Stimulated activated CD4-positive, alpha-beta T cell treated with anti-CD3 and anti-CD28 coated beads, Interleukin-1b, Interleukin-23, amount 100 ng/mL, for 1 hour (primary cell): ENCODE results near the gene GSK3B.

ENCODE experiments used
- DNase-seq, 2 donors: peaks; one replicate each; pipeline ENCODE4 v3.0.0-alpha.2; 2020; ENCODE audit warnings: low read depth in 2 of 2

The GSK3B gene

GRCh38 chr3:119883461-119884160 is 210.6 kb downstream of the GSK3B start:
- no peak for DNase-seq

DNA sequence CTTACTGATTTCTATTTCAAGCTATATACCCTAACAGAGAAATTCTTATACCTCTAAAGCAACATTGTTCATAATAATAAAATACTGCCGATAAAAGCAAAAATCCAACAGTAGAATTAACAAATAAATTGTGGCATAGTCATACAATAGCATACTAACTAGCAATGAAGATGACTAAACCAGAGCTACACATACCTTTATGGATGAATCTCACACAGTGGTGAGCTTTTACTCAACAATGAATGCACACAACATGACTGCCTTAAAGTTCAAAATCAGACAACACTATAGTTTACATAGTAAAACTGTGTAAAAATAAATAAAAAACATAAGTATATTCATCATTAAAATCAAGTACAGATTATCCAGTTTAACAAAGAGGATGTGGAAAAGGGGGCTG is 213.3 kb downstream of the GSK3B start:
- DNase-seq, result no peak

GRCh38 chr3:119873646-119874045 is 220.6 kb downstream of the GSK3B start:
- no peak for DNase-seq

DNA sequence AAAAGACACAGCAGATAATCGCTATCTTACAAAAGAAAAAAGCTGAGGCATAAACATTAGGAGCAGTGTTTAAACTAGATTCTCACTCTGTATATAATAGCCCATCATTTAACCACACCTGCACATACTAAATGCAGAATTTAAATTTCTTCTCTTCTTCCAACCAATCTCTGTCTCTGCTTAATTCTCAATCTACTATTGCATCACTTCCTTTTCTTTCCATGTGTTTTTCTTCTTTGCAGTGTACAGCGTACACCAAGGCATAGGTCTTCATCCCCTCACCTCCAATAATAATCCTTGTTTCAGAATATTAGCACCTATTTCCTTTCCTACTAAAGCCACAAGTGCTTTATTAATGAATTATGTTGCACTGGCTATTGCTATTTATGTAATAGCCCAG is 221.5 kb downstream of the GSK3B start:
- DNase-seq, result no peak

DNA sequence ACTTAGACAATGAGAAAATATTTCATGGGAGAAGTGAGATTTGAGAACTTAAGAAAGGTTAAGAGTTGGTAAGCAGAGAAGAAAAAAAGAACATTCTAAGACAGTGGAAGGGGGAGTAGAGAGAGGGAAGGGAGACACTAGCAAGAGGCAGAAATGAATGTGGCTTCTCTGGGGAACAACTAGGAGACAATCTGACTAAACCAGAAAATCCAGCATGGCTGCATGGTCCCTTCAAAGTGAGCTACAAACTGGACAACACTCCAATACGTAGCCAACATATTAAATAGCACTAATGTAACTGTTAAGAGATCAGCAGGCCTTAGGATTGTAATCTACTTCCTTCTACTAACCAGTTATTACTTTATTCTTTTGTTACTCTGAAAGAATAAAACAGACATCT is 222.7 kb downstream of the GSK3B start:
- no peak for DNase-seq

- no peak for DNase-seq
These were observed 223.7 kb downstream of the GSK3B start for GRCh38 chr3:119870512-119870911.

- DNase-seq, result no peak
These were observed 229.8 kb downstream of the GSK3B start for GRCh38 chr3:119864476-119864875.

DNA sequence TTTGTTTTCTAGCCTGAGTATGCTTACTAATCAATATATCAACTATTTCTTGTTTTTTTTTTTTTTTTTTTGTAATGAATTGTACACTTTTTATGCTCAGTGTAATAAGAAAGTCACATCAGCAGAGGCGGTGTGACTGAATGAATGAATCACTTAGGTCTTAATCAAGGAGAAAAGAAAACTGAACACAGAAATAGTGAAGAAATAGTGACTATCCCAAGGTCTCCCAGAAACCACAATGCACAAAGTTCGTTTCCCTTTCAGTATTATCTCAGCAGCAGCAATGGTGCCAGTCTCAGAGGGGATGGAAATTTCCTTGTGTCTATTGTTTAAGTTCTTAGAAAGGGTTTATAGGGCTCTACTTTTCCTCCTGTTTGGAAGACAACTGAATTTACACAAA is 231.6 kb downstream of the GSK3B start:
- DNase-seq, result no peak

- no peak for DNase-seq
These were observed 232.6 kb downstream of the GSK3B start for GRCh38 chr3:119861681-119862080.

DNA sequence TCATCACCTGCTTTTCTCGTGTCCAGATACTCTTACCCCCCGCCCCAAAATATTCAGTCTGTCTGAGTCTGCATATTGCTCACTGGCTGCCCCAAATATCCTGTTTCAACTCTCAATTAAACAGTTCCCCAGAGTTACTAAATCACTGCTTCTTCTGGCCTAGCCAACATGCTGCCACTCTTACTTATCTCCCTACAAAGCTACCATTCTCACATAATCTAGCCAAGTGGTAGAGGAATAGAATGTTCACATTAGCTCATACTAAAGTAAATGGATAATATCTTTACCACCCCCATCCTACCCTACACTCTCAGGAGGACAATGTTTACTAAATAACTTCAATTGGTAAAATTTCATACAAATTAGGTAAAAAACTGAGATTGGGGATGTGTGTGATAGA is 234.5 kb downstream of the GSK3B start:
- no peak for DNase-seq

GRCh38 chr3:119858957-119859356 is 235.3 kb downstream of the GSK3B start:
- DNase-seq, result no peak

DNA sequence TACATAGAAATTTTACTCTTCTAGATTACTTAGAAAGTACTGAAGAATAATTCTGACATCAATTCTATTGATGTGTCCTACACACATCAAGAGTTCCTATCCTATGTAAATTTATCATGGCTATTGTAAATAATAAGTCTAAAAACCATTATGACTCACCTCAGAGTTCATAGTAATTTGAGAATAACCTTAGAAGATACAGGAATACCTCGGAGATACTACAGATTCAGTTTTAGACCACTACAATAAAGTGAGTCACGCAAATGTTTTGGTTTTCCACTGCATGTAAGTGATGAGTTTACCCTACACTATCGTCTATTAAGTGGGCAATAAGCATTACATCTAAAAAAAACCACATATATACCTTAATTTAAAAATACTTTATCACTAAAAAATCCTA is 237.6 kb downstream of the GSK3B start:
- DNase-seq, result no peak

- no peak for DNase-seq
These were observed 245.1 kb downstream of the GSK3B start for GRCh38 chr3:119849126-119849525.

- DNase-seq, result no peak
These were observed 252.3 kb downstream of the GSK3B start for GRCh38 chr3:119841808-119842471.

DNA sequence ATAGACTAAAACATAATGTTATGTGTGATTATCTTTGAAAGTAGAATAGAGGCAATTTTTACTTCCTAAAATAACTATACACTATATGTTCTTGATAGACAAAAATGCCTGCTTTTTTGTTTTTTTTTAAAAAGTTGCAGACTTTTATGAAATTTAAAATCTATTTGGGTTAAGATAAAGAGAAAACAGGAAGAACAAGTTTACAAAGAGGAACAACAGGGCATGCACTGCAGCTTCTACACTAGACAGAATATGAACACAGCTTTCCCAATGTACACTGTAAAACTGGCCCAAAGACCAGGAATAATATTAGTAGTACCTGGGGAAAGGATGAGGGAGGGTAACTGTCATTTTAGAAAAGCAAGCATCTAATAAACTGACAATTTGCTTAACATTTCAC is 258.7 kb downstream of the GSK3B start:
- no peak for DNase-seq

DNA sequence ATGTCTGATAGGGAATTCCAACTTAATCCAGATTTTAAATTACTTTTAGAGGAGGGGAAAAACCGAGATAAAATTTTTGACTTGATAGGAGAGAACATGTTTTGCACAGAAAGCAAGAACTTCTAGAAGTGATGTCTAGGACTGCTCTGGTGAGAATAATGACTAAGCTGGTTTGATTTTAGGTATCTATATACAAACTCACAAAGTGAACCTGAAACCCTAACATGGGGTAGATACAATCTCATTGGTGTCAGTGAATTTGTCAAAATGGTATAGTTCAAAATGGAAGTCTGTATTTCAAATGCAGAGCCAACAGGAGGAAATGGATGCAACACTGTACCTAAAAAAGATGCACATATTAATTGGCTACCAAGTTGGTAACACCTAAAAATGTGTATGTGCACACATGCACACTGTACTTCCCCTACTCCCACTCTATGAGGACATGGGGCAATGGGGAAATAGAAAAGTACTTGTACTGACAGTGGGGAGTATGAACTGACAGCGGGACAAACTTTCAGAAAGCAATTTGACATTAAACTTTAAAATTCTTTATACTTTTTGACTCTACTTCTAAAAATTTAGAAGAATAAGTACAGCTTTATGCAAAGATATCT is 259.4 kb downstream of the GSK3B start:
- no peak for DNase-seq

DNA sequence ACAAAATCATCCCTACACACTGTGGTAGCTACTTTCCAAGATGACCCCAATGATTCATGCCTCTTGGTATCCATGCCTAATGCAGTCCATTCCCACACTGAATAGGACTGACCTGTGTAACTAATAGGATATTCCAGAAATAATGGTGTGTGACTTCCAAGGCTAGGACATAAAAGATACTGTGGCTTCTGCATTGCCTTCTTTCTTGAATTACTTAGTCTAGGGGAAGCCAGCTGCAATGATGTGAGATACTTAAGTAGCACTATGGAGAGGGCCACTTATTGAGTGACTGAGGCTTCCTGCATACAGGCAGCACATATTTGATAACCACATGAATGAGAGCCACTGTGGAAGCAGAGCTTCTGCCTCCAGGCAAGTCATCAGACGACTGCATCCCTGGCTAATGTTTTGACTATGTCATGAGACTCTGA is 262.3 kb downstream of the GSK3B start:
- no peak for DNase-seq

- no peak for DNase-seq
These were observed 263.2 kb downstream of the GSK3B start for GRCh38 chr3:119831022-119831421.

GRCh38 chr3:119829420-119829819 is 264.8 kb downstream of the GSK3B start:
- DNase-seq, result no peak

- no peak for DNase-seq
These were observed 267.3 kb downstream of the GSK3B start for GRCh38 chr3:119826711-119827608.

DNA sequence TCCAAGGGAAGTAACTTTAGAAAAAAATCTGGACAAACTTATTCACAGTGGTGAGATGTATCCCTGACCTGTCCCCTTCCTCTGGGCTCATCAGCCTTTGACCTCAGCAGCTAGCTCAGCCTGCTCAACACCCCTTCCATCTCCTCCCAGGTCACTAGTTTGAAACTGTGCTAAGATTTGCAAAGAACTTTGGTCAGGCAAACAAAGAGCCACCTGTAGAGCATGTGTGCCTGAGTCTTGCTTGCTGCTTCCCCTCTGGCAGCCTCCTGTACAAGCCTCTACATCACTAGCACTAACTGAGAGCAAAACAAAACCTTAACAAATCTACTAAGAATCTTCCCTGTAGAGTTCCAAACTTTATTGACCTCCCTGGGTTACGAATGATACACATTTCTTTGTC is 268.4 kb downstream of the GSK3B start:
- DNase-seq, result no peak

GRCh38 chr3:119819806-119820205 is 274.4 kb downstream of the GSK3B start:
- DNase-seq, result no peak
